HG02852 (cell line): ENCODE results near the gene LCE2A.

ENCODE experiments used
- ATAC-seq: cut with Tn5 transposase; IDR thresholded peaks from one replicate; pipeline ENCODE4 v1.9.1; 2021; ENCODE audit warnings: mild to moderate bottlenecking, moderate library complexity; ENCODE audit not compliant: unreplicated experiment

Gene LCE2A

DNA sequence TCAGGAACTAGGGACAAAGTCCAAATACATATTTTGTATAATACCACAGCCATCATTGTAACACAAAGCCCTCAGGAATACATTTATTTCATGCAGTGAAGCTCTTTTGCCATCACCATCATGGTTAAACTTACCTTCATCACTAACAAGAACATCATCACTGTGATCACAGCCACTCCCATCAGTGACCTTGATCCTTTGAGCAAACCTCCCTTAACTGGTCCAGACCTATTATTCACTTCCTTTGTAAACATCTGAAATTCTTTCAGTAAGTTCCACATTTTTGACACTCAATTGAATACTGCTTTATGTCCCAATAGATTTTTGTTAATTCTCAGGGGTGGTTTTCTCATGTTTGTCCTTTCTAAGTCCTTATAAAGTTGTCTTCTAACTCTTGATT is 43.5 kb downstream of the LCE2A start:
- no peak for ATAC-seq

DNA sequence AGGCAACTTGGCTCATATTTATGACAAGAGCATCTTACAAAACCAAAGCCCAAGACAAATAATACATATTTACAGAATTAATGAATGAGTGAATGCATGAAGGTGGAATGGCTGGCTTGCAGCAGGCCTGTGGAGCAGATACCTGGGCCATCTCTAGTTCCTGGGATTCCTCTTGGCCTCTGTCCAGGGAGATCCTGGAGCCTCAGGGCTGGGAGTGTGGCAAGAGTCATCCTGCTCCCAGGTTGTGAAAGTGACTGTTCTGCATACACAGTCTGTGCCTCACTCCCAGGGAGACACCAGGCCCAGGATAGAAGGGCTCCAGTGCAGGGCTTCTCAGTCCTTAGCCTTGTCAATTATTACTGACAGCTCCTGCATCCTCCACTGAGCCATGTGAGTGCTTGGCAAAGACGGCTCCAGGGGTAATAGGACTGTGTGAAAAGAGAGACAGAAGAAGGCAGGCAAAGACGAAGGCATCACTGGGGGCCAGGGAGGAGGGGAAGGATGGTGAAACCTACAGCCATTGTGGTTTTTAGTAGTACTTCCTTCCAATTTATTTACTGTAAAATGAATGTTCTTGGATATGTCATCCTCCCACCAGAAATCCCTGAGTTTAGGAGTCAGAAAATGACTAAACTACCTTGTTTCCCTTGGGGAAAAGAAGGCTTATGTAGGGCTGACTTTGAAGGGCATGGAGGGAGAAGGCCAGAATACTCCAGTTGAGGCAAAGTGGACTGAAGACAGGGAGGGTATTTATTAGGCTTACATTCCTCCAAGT is 45.4 kb downstream of the LCE2A start:
- ATAC-seq: no peak

DNA sequence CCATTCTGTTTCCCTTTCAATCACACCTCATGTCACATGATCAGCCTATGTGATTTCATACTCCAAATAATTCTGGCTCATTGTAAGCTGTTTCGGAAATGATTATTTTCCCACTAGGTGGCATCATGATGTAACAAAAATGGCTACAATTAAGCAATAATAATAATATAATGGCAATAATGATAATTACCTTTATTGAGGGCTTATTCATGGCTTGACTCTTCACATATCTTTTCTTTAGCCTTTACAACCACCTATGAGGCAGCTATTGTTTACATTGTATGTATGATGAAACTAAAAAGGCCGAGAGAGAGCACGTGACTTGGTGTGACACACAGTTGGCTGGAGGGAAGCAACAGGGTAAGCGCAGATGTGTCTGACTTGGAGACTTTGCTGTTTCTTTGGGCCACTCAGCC is 47.2 kb downstream of the LCE2A start:
- no peak for ATAC-seq

DNA sequence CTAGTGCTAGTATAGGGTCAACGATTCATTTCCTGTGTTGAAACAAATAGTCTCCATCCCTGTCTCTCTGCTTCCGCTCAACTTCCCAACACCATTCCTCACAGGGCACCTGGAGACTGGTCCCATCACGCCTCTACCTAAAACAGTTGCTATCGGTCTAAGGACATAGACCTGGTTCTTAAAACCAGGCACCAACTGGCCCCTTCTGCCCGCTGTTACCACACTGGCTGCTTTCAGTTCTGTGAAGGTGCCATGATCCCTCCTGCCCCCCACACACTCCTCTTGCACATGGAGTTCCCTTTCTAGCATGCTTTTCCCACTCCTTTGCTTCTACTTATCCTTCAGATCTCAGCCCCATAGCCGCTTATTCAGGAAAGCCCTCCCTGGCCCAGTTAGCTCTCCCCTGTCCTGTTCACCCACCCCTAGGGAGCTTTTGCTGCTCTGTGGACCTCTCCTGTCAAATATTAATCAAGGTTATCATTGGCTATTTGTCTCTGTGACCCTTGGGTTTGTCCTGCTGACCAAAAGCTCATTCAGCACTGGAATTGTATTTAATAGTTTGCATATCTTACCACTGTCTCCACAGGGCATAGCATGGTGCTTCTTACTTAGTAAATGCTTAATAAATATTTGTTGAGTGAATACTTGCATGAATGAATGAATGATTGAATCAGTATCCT is 47.8 kb downstream of the LCE2A start:
- ATAC-seq: no peak

DNA sequence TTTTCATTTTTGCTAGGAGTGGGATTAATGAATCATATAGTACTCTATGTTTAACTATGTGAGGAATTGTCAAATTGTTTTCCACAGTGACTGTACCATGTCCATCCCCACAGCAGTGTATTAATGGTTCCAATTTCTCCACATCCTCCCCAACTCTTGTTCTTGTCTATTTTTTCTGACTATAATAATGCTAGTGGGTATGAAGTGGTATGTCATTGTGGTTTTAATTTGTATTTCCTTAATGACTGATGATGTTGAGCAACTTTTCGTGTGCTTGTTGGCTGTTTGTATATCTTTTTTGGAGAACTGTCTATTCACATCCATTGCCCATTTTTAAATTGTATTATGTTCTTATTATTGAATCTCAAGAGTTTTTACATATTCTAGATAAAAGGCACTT is 49.7 kb downstream of the LCE2A start:
- no peak for ATAC-seq
